ENCODE measurements around the gene RANGAP1. TPM values are rescaled to one million over a fixed set of nuclear protein-coding genes. Genes with fewer than 3 reads are reported as not detected.

The RANGAP1 gene, protein sequence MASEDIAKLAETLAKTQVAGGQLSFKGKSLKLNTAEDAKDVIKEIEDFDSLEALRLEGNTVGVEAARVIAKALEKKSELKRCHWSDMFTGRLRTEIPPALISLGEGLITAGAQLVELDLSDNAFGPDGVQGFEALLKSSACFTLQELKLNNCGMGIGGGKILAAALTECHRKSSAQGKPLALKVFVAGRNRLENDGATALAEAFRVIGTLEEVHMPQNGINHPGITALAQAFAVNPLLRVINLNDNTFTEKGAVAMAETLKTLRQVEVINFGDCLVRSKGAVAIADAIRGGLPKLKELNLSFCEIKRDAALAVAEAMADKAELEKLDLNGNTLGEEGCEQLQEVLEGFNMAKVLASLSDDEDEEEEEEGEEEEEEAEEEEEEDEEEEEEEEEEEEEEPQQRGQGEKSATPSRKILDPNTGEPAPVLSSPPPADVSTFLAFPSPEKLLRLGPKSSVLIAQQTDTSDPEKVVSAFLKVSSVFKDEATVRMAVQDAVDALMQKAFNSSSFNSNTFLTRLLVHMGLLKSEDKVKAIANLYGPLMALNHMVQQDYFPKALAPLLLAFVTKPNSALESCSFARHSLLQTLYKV
- total RNA-seq, result 68.7 and 125 TPM in 2 replicates
- polyA plus RNA-seq, result 43.3 and 78.4 TPM in 2 replicates

DNA sequence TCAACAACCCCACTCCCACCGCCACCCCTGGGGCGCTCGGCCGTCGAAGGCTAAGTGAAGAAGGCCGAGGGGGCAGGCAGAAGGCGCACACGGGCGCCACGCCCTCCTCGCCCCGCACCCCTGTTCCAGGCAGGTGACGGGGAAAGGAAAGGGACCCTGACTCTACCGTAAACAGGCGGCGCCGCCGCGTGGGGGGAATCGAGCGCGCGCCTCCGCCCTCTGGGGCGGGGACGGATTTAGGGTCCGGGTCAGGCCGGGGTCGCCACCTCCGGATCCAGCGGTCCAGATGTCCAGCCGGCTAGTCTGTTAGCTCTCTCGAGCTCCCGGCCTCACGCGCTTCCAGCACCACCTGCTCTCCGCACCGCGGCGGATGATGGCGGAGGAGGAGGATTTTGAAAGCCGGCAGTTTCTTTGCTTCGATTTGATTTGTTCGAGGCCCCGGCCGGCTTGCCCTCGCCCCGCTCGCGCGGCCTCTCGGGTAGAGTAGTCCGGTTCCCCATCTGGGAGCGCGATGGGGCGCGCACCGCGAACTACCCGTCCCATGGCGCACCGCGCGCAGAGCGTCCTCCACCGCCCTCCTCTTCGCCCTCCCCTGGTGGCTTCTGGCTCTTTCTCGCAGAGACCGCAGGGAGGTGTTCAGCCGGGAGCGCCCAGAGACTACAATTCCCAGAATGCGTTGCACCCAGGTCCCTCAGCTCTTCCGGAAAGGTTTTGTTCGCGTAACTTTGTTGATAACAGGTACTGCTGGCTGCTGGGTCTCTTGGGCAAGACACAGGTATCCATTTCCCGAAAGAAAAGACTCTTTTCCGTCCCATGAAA lies at the start of gene RANGAP1:
Gene RANGAP1 (minus strand): TSS at position 368 of the 819 bp plus-strand sequence. CDS start 5,143 bp downstream, outside the sequence.
- Histone ChIP-seq H3K27me3 (no peaks in the 10 kb centered on the region), H3K36me3 (no peaks in the 10 kb centered on the region), H3K9me3 (ENCODE audit: low read depth) (no peaks in the 10 kb centered on the region), H3K27ac (peak within 1 kb of the TSS; percentile 80), H3K4me3 (peak within 1 kb of the TSS; percentile 74), H3K4me1 (ENCODE audit: low read depth) (peaks cover 11% of the 10 kb centered on the region)
- peak; percentile 22 for TF ChIP-seq CTCF (IDR thresholded peaks at IDR 0.05; ENCODE audit: low read depth, low read length)
- peak; percentile 99 for DNase-seq (ENCODE audit: low read depth in 1 of 2, low spot score in 1 of 2)

DNA sequence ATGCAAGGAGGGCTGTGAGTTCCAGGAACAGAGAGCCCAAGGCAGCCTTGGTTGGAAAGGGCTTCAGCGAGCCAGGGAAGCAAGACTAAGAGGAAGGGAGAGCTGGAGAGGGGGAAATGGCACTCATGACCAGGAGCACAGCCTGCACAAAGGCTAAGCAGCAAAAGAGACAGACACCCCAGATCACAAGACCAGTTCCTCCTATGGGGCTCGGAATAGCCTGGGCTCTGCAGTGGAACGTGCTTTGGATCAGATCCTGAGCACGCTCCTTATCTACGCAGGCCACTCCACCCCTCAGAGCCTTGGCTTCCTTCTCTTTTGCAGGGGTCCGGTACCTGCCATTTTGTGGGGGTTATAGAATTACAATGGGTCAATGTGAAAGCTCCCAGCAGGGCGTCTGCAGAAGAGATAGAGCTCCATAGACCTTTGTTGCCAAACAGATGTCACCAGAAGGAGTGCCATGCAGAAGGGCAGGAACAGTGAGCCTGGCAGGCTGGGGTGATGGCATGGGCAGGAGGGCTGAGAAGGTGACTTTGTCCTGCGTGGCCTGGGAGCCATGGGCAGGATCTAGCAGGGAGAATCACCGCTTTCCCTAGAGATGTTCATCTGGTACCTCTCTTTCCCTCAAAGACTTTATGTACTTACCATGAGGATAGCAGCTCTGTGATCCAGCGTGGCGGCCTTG lies 49.1 kb upstream of the RANGAP1 start:
- no peak for TF ChIP-seq CTCF (IDR thresholded peaks at IDR 0.05; ENCODE audit: low read depth, low read length)
- H3K27ac ChIP-seq, result no peak overlapping the region
- no peak for DNase-seq (ENCODE audit: low read depth in 1 of 2, low spot score in 1 of 2)
- H3K9me3 ChIP-seq (ENCODE audit: low read depth), result no peaks in the 10 kb centered on the region
- no peaks in the 10 kb centered on the region for H3K4me1 ChIP-seq (ENCODE audit: low read depth)
- peaks cover 25% of the 10 kb centered on the region for H3K36me3 ChIP-seq
- no peak overlapping the region for H3K4me3 ChIP-seq
- H3K27me3 ChIP-seq, result no peaks in the 10 kb centered on the region

GRCh38 chr22:41334215-41334614 lies 48.2 kb upstream of the RANGAP1 start:
- DNase-seq (ENCODE audit: low read depth in 1 of 2, low spot score in 1 of 2), result no peak
- Histone ChIP-seq H3K27ac (no peak overlapping the region), H3K4me1 (ENCODE audit: low read depth) (no peaks in the 10 kb centered on the region), H3K9me3 (ENCODE audit: low read depth) (no peaks in the 10 kb centered on the region), H3K4me3 (no peak overlapping the region), H3K36me3 (peaks cover 20% of the 10 kb centered on the region), H3K27me3 (no peaks in the 10 kb centered on the region)
- no peak for TF ChIP-seq CTCF (IDR thresholded peaks at IDR 0.05; ENCODE audit: low read depth, low read length)

GRCh38 chr22:41333806-41334205 lies 47.8 kb upstream of the RANGAP1 start:
- Histone ChIP-seq H3K36me3 (peaks cover 20% of the 10 kb centered on the region), H3K27ac (no peak overlapping the region), H3K4me1 (ENCODE audit: low read depth) (no peaks in the 10 kb centered on the region), H3K4me3 (no peak overlapping the region), H3K27me3 (no peaks in the 10 kb centered on the region), H3K9me3 (ENCODE audit: low read depth) (no peaks in the 10 kb centered on the region)
- no peak for DNase-seq (ENCODE audit: low read depth in 1 of 2, low spot score in 1 of 2)
- TF ChIP-seq CTCF (IDR thresholded peaks at IDR 0.05; ENCODE audit: low read depth, low read length), result no peak
